IMR-90 (cell line): ENCODE measurements around the gene SPPL2B. TPM values are rescaled to one million over a fixed set of nuclear protein-coding genes. Genes with fewer than 3 reads are reported as not detected.

Experiments used
- ATAC-seq: fragments of 200-7000 bp; cut with Tn5 transposase; 2 replicates; pipeline ENCODE4 v1.9.1; 2020; ENCODE audit warnings: low read depth, mild to moderate bottlenecking, moderate library complexity
- BruUV-seq: library from RNA; stranded (reverse); fragments of 400-500 nt; replicated peaks from 2 replicates; lab custom pipeline; 2021; lab: Mats Ljungman, UMichigan
- CTCF ChIA-PET: fragments of 300-600 bp; formaldehyde crosslinking; extraction: SDS; loops from one replicate; lab custom pipeline; 2021; ENCODE audit warnings: antibody characterized with exemption; lab: Yijun Ruan, JAX
- POLR2A ChIA-PET: fragments of 300-600 bp; sonication (Branson Sonifier 250); formaldehyde crosslinking; loops from one replicate; lab custom pipeline; 2022; ENCODE audit warnings: antibody characterized with exemption; ENCODE audit not compliant: unreplicated experiment; lab: Charles Lee
- DNase-seq: peaks from one replicate; pipeline ENCODE4 v3.0.0; 2013
- H2AFZ ChIP-seq: replicated peaks from 2 replicates; pipeline ENCODE3; 2013; ENCODE audit warnings: low read length, mild to moderate bottlenecking; ENCODE audit not compliant: poor library complexity
- H2AK5ac ChIP-seq: 2 replicates; pipeline ENCODE4 v1.6.1; 2013; ENCODE audit warnings: low read depth, low read length, inconsistent platforms
- H2AK9ac ChIP-seq: replicated peaks from 2 replicates; pipeline ENCODE3; 2013; ENCODE audit warnings: mild to moderate bottlenecking, low read depth, low read length, moderate library complexity; ENCODE audit not compliant: poor library complexity
- H2BK120ac ChIP-seq: 2 replicates; pipeline ENCODE4 v1.6.1; 2013; ENCODE audit warnings: low read depth, low read length, inconsistent platforms
- H2BK15ac ChIP-seq: 3 replicates; pipeline ENCODE4 v1.6.1; 2013; ENCODE audit warnings: low read depth, low read length, inconsistent platforms
- H2BK20ac ChIP-seq: 2 replicates; pipeline ENCODE4 v1.6.1; 2013; ENCODE audit warnings: low read depth, mild to moderate bottlenecking, inconsistent platforms, low read length, moderate library complexity
- H2BK5ac ChIP-seq: 2 replicates; pipeline ENCODE4 v1.6.1; 2013; ENCODE audit warnings: mild to moderate bottlenecking, low read depth, low read length, inconsistent platforms; ENCODE audit not compliant: poor library complexity, severe bottlenecking
- H3K14ac ChIP-seq: replicated peaks from 2 replicates; pipeline ENCODE4 v1.6.1; 2013; ENCODE audit warnings: low read depth, low read length, inconsistent platforms
- H3K18ac ChIP-seq: 2 replicates; pipeline ENCODE4 v1.6.1; 2013; ENCODE audit warnings: low read depth, low read length, control low read depth
- H3K23ac ChIP-seq: 2 replicates; pipeline ENCODE4 v1.6.1; 2013; ENCODE audit warnings: low read depth, low read length, inconsistent platforms
- H3K27ac ChIP-seq: 2 replicates; pipeline ENCODE4 v1.5.1; 2013; ENCODE audit warnings: mild to moderate bottlenecking, control low read depth, low read length; ENCODE audit not compliant: insufficient read depth
- H3K27me3 ChIP-seq: 2 replicates; pipeline ENCODE4 v1.6.1; 2013; ENCODE audit warnings: low read length; ENCODE audit not compliant: control insufficient read depth, insufficient read depth
- H3K36me3 ChIP-seq: 2 replicates; pipeline ENCODE4 v1.6.1; 2013; ENCODE audit warnings: low read length, mixed read lengths; ENCODE audit not compliant: control insufficient read depth, insufficient read depth
- H3K4ac ChIP-seq: 2 replicates; pipeline ENCODE4 v1.6.1; 2013; ENCODE audit warnings: low read depth, low read length, inconsistent platforms
- H3K4me1 ChIP-seq: 2 replicates; pipeline ENCODE4 v1.6.1; 2013; ENCODE audit warnings: low read length, mixed read lengths; ENCODE audit not compliant: control insufficient read depth, insufficient read depth
- H3K4me2 ChIP-seq: 2 replicates; pipeline ENCODE4 v1.6.1; 2013; ENCODE audit warnings: low read depth, mild to moderate bottlenecking, control low read depth, low read length, moderate library complexity
- H3K4me3 ChIP-seq: 2 replicates; pipeline ENCODE4 v1.5.1; 2013; ENCODE audit warnings: low read depth, mild to moderate bottlenecking, control low read depth, low read length, moderate library complexity; ENCODE audit not compliant: insufficient read depth
- H3K56ac ChIP-seq: 2 replicates; pipeline ENCODE4 v1.6.1; 2013; ENCODE audit warnings: low read length, inconsistent platforms; ENCODE audit not compliant: insufficient read depth; ENCODE audit errors: extremely low read depth
- H3K79me1 ChIP-seq, 2 experiments: 2 replicates each; pipeline ENCODE4 v1.6.1; 2013; ENCODE audit warnings: low read length in 2 of 2, inconsistent platforms in 1 of 2, low read depth in 1 of 2
- H3K9ac ChIP-seq: 2 replicates; pipeline ENCODE4 v1.6.1; 2013; ENCODE audit warnings: low read depth, low read length, control low read depth
- H3K9me1 ChIP-seq: 2 replicates; pipeline ENCODE4 v1.6.1; 2013; ENCODE audit warnings: low read length, inconsistent platforms; ENCODE audit not compliant: insufficient read depth
- H3K9me3 ChIP-seq: 2 replicates; pipeline ENCODE4 v1.6.1; 2013; ENCODE audit warnings: low read length; ENCODE audit not compliant: control insufficient read depth, insufficient read depth
- H4K20me1 ChIP-seq: 2 replicates; pipeline ENCODE4 v1.6.1; 2013; ENCODE audit warnings: low read length, inconsistent platforms; ENCODE audit not compliant: insufficient read depth
- H4K5ac ChIP-seq: 2 replicates; pipeline ENCODE4 v1.6.1; 2013; ENCODE audit warnings: mild to moderate bottlenecking, low read depth, low read length, control low read depth
- H4K8ac ChIP-seq, 2 experiments: 2 replicates each; pipeline ENCODE4 v1.6.1; 2013; ENCODE audit warnings: low read depth in 2 of 2, low read length in 2 of 2, control low read depth in 1 of 2, inconsistent platforms in 1 of 2
- H4K91ac ChIP-seq: 2 replicates; pipeline ENCODE4 v1.6.1; 2013; ENCODE audit warnings: low read depth, low read length, inconsistent platforms; ENCODE audit not compliant: insufficient read depth
- BHLHE40 ChIP-seq: fragments of 150-350 bp; IDR thresholded peaks from 2 replicates; pipeline ENCODE4 v1.6.1; 2016; ENCODE audit warnings: mild to moderate bottlenecking, low read depth, low read length
- FOS ChIP-seq: fragments of 150-350 bp; IDR thresholded peaks from 2 replicates; pipeline ENCODE4 v1.6.1; 2016; ENCODE audit warnings: low read depth, low read length
- MXI1 ChIP-seq: IDR thresholded peaks from 2 replicates; pipeline ENCODE4 v1.6.1; 2012; ENCODE audit warnings: low read depth, mild to moderate bottlenecking, low read length, moderate library complexity, borderline replicate concordance
- RAD21 ChIP-seq: IDR thresholded peaks from 2 replicates; pipeline ENCODE4 v1.6.1; 2012; ENCODE audit warnings: low read length, improper control_type of control experiment
- WGBS, 2 experiments: methylation state at CpG; one replicate each; pipeline versions ENCODE4 v1.1.5 to v1.1.7; 2013; ENCODE audit warnings: missing lambda C conversion rate in 2 of 2; ENCODE audit not compliant: insufficient read length in 1 of 2; ENCODE audit errors: extremely low coverage in 2 of 2; 5-methylcytosine and 5-hydroxymethylcytosine counted together
- dilution Hi-C: fragments of 300-500 bp; cut with HindIII; formaldehyde crosslinking; loops from one replicate; pipeline ENCODE4 v1.14.3; 2018; ENCODE audit warnings: low sequenced_read_pairs; ENCODE audit not compliant: unreplicated experiment
- in situ Hi-C: fragments of 300-500 bp; cut with MboI; formaldehyde crosslinking; loops from 3 replicates; pipeline ENCODE4 v1.14.3; 2019; ENCODE audit warnings: low sequenced_read_pairs, inconsistent platforms, mixed read lengths
- intact Hi-C: fragments of 100-400 bp; cut with micrococcal nuclease; formaldehyde crosslinking; loops from 2 replicates; pipeline ENCODE4 v1.10.0; 2022
- polyA plus RNA-seq, 3 experiments: library from polyadenylated mRNA; depleted of rRNA; stranded (reverse); fragments of >200 nt; gene quantifications; 2 replicates each; pipeline ENCODE4 v1.2.3, GENCODE V29; 2012; ENCODE audit warnings: low replicate concordance in 1 of 3
- total RNA-seq: library from RNA; depleted of rRNA; stranded (reverse); fragments of >200 nt; gene quantifications from 2 replicates; pipeline ENCODE4 v1.2.3, GENCODE V29; 2012

The SPPL2B gene
- total and polyA plus RNA-seq, 2 of the 4 experiments (the other 2 are of a cell fraction) = 3.4 to 45.7 TPM

DNA sequence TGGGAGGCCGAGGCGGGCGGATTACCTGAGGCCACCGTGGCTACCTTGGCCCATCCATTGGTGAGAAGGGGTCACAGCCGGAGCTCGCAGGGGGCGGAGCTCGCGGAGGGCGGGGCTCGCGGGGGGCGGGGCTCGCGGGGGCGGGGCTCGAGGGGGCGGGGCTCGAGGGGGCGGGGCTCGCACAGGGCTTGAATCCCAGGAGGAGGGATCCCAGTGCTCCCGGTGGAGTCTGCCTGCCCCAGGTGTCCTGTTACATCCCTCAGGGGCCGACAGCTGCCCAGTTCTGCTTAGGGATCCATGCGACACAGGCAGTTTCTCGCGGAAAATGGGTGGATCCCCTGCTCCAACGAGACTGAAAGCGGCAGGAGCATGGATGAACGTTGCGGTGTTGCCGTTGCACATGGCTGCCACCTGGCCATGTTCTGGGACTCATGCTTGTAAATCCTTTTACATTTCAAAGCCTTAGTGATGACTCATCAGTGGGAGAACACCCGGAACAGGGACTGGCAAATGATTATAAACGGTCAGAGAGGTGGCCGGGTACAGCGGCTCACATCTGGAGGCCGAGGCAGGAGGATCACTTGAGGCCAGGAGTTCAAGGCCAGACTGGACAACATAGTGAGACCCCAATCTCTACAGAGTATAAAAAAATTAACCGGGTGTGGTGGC is 56.7 kb downstream of the SPPL2B start:
- peak; percentile 90 for TF ChIP-seq FOS
- TF ChIP-seq BHLHE40 = peak; percentile 19; the same call in 1 of the 2 replicates
- TF ChIP-seq MXI1 = peak; percentile 79; the same call in 1 of the 2 replicates
- TF ChIP-seq RAD21 = no peak
- H2BK5ac ChIP-seq = no peak overlapping the region
- no peaks in the 10 kb centered on the region for H3K79me1 ChIP-seq
- H2BK120ac ChIP-seq = no peak overlapping the region
- H4K8ac ChIP-seq = no peak overlapping the region
- ChIA-PET POLR2A (no interaction called here), CTCF (no interaction called here)
- no peak overlapping the region for H4K5ac ChIP-seq
- H3K23ac ChIP-seq = no peak overlapping the region
- H3K27ac ChIP-seq = no peak overlapping the region
- H3K9me1 ChIP-seq = peaks cover 2% of the 10 kb centered on the region
- H3K9me3 ChIP-seq = peaks cover 9% of the 10 kb centered on the region
- H2AK5ac ChIP-seq = no peak overlapping the region
- H3K18ac ChIP-seq = no peak overlapping the region
- no peak overlapping the region for H2BK20ac ChIP-seq
- in situ Hi-C loops (no loop called here), dilution Hi-C loops (no loop called here), intact Hi-C loops (no loop called here)
- H3K56ac ChIP-seq = no peak overlapping the region
- no peak overlapping the region for H3K4ac ChIP-seq
- H2BK15ac ChIP-seq = no peak overlapping the region
- ATAC-seq (peak; percentile 66), DNase-seq (peak; percentile 79)
- peaks cover 2% of the 10 kb centered on the region; the same call in 1 of the 2 replicates for H3K4me1 ChIP-seq
- H4K91ac ChIP-seq = no peak overlapping the region
- H4K20me1 ChIP-seq = no peaks in the 10 kb centered on the region
- peak overlapping the region; percentile 61; the same call in 1 of the 2 replicates for H3K4me2 ChIP-seq
- BruUV-seq = no TSS peak
- H2AFZ ChIP-seq = peak overlapping the region; percentile 89
- H2AK9ac ChIP-seq = no peak overlapping the region
- H3K14ac ChIP-seq = no peak overlapping the region
- peaks cover 7% of the 10 kb centered on the region for H3K27me3 ChIP-seq
- H3K9ac ChIP-seq = no peak overlapping the region
- H3K36me3 ChIP-seq = no peaks in the 10 kb centered on the region
- 42% methylated on average over 9 of the region's 37 CpGs; no CpG with 5 or more reads in 1 of the 2 experiments for WGBS, 2 experiments
- H3K4me3 ChIP-seq = peak overlapping the region; percentile 7; the same call in 1 of the 2 replicates
